GM10266 (cell line): Measurements from ENCODE around the gene AMIGO1.
"Not testable (repeated sequence)": the region's sequence is repeated elsewhere in the genome, so short reads cannot be mapped to it uniquely, and the experiment has no call there.

ENCODE experiments used
- DNase-seq: peaks from one replicate; pipeline ENCODE4 v3.0.0; 2012; ENCODE audit errors: extremely low spot score
- TF ChIP-seq, protein P1 (sequence below): IDR thresholded peaks from 2 replicates; pipeline ENCODE4 v1.5.1; 2012; ENCODE audit warnings: mild to moderate bottlenecking, low read depth; ENCODE audit not compliant: control insufficient read depth, insufficient read depth; ENCODE audit errors: missing control alignments

Gene AMIGO1

GRCh38 chr1:109474697-109475096, 34.8 kb downstream of the AMIGO1 start:
- DNase-seq: no peak
- TF ChIP-seq, protein P1, sequence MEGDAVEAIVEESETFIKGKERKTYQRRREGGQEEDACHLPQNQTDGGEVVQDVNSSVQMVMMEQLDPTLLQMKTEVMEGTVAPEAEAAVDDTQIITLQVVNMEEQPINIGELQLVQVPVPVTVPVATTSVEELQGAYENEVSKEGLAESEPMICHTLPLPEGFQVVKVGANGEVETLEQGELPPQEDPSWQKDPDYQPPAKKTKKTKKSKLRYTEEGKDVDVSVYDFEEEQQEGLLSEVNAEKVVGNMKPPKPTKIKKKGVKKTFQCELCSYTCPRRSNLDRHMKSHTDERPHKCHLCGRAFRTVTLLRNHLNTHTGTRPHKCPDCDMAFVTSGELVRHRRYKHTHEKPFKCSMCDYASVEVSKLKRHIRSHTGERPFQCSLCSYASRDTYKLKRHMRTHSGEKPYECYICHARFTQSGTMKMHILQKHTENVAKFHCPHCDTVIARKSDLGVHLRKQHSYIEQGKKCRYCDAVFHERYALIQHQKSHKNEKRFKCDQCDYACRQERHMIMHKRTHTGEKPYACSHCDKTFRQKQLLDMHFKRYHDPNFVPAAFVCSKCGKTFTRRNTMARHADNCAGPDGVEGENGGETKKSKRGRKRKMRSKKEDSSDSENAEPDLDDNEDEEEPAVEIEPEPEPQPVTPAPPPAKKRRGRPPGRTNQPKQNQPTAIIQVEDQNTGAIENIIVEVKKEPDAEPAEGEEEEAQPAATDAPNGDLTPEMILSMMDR: no peak

DNA sequence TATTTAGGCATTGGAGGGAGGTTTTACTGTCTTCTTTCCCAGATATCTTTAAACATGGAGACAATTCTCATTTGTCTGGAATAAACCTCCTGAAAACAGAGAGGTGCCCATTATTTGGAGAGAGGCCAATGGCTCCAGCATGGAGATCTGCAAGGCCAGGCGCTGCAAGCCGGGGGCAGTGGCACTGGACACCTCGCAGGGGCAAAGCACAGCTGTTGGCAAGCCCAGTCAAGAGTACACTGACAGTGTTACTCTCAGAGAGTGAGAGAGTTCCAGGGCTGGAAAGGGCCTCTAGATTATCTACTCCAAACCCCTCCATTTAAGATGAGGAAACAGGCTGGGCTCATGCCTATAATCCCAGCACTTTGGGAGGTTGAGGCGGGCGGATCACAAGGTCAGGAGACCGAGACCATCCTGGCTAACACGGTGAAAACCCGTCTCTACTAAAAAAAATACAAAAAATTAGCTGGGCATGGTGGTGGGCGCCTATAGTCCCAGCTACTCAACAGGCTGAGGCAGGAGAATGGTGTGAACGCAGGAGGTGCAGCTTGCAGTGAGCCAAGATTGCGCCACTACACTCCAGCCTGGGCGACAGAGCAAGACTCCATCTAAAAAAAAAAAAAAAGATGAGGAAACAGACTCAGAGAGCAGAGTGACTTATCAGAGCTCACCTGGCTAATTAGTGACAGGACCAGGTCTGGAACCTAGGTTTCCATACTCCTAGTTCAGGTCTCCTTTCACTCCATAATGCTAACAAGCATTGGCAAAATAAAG, 36.1 kb downstream of the AMIGO1 start:
- not testable (repeated sequence) for DNase-seq

DNA sequence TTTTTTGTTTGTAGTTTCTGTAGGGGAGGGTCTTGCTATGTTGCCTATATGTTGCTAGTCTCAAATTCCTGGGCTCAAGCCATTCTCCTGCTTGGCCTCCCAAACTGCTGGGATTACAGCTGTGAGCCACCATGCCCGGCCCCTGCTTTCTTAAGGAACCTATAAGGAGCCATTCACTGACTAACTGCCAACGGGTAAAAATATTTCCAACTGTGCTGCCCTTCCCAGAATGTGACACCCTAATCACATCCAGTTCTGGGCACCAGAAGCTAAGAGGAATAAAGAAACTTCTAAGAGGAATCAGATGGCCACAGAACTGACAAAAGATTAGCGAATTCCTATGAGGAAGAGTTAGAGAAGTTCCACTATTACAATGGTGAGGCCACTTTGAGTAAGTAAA, 36.7 kb downstream of the AMIGO1 start:
- TF ChIP-seq, protein P1: no peak
- DNase-seq: no peak

- DNase-seq: no peak
- TF ChIP-seq, protein P1: no peak
Observed at GRCh38 chr1:109470245-109470644, 39.3 kb downstream of the AMIGO1 start.

DNA sequence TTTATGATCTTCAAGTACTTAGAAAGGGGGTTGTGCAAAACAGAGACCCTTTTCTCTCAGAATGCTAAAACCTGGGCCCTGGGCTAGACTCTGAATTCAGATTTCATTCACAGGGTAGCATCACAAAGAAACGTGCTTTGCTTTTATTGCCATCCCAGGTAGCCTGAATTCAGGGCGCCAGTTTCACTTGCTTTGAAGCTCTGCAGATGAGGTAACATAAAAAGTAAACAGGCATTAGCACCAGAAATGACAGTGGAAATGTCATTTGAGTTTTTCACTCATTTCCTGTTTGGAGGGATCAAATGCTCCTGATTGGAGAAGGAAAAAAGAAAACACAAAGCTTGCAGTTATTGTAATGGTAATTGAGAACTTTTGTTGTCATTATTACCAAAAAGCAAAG, 40.6 kb downstream of the AMIGO1 start:
- DNase-seq: no peak
- TF ChIP-seq, protein P1: no peak

GRCh38 chr1:109468061-109468460, 41.5 kb downstream of the AMIGO1 start:
- no peak for DNase-seq
- TF ChIP-seq, protein P1: no peak

- TF ChIP-seq, protein P1: no peak
- DNase-seq: no peak
Observed at GRCh38 chr1:109467301-109467777, 42.2 kb downstream of the AMIGO1 start.
